ENCODE results near the gene CCDC28A. TPM values are rescaled to one million over a fixed set of nuclear protein-coding genes. Genes with fewer than 3 reads are reported as not detected.

Gene CCDC28A
- total RNA-seq, 2 experiments from 2014 or later = 15.5 to 16.6 TPM

Other genes starting within 250 kb of the CCDC28A start
- gene ECT2L, start 22.3 kb downstream of the CCDC28A start, total RNA-seq = not detected
- 10 to 100 TPM; 59.7 to 73.2 TPM for gene REPS1, start 214.5 kb downstream of the CCDC28A start, total RNA-seq